Endothelial cell of umbilical vein (primary cell): ENCODE results near the gene CDK6. TPM values are rescaled to one million over a fixed set of nuclear protein-coding genes. Genes with fewer than 3 reads are reported as not detected.

Experiments used
- BruUV-seq: library from RNA; stranded (reverse); fragments of 400-500 nt; replicated peaks from 2 replicates; lab custom pipeline; 2021; lab: Mats Ljungman, UMichigan
- CTCF ChIA-PET: fragments of 300-600, 350-600 bp; sonication (Branson Sonifier 250); formaldehyde crosslinking; loops from one replicate; lab custom pipeline; 2021; ENCODE audit warnings: antibody characterized with exemption, inconsistent platforms; lab: Charles Lee
- POLR2A ChIA-PET: fragments of 300-600, 350-600 bp; sonication (Branson Sonifier 250); formaldehyde crosslinking; loops from one replicate; lab custom pipeline; 2021; ENCODE audit warnings: antibody characterized with exemption, inconsistent platforms; lab: Charles Lee
- DNase-seq: peaks from one replicate; pipeline ENCODE4 v3.0.0-alpha.2; 2011; ENCODE audit warnings: low read depth, low spot score
- FAIRE-seq: peaks from 2 replicates; lab custom pipeline; 2011; peaks lifted over from hg19 to GRCh38; lab: Jason Lieb, UNC
- H2AFZ ChIP-seq: 2 replicates; pipeline ENCODE4 v1.6.0; 2012; ENCODE audit warnings: low read depth, low read length, control low read depth, inconsistent platforms
- H3K27ac ChIP-seq: 2 replicates; pipeline ENCODE4 v1.5.1; 2011; ENCODE audit warnings: low read depth, mild to moderate bottlenecking, control low read depth, low read length, moderate library complexity; ENCODE audit not compliant: insufficient read depth
- H3K27me3 ChIP-seq, 2 experiments: 2 replicates each; pipeline versions ENCODE4 v1.6.0 to v1.6.1; 2011; ENCODE audit warnings: low read length in 2 of 2, mixed read lengths in 1 of 2; ENCODE audit not compliant: control insufficient read depth in 2 of 2, insufficient read depth in 2 of 2
- H3K36me3 ChIP-seq, 2 experiments: 2 replicates in 1 of 2; 3 replicates in 1 of 2; pipeline ENCODE4 v1.5.1; 2011; ENCODE audit warnings: low read length in 2 of 2, mild to moderate bottlenecking in 1 of 2, moderate library complexity in 1 of 2; ENCODE audit not compliant: control insufficient read depth in 2 of 2, insufficient read depth in 2 of 2; ENCODE audit errors: extremely low read depth in 1 of 2
- H3K4me1 ChIP-seq: 3 replicates; pipeline ENCODE4 v1.5.1; 2011; ENCODE audit warnings: mild to moderate bottlenecking, low read length; ENCODE audit not compliant: control insufficient read depth, insufficient read depth; ENCODE audit errors: extremely low read depth
- H3K4me2 ChIP-seq: 2 replicates; pipeline ENCODE4 v1.6.1; 2011; ENCODE audit warnings: low read length, control low read depth, mixed read lengths; ENCODE audit not compliant: insufficient read depth
- H3K4me3 ChIP-seq, 3 experiments: fragments of 200-600 bp in 1 of 3; sonication (generic), shearing (Covaris generic) in 1 of 3; replicated peaks in 1 of 3; 2 replicates each; pipeline ENCODE4 v1.5.1; 2011 to 2016; ENCODE audit warnings: control low read depth in 3 of 3, low read length in 3 of 3, mild to moderate bottlenecking in 2 of 3, inconsistent platforms in 1 of 3, low read depth in 1 of 3, moderate library complexity in 1 of 3; ENCODE audit not compliant: insufficient read depth in 1 of 3
- H3K79me2 ChIP-seq: 2 replicates; pipeline ENCODE4 v1.6.0; 2012; ENCODE audit warnings: low read length, inconsistent platforms; ENCODE audit not compliant: control insufficient read depth, insufficient read depth
- H3K9ac ChIP-seq: replicated peaks from 2 replicates; pipeline ENCODE3; 2011; ENCODE audit warnings: low read length, control low read depth; ENCODE audit not compliant: insufficient read depth; ENCODE audit errors: extremely low read depth
- H3K9me1 ChIP-seq: replicated peaks from 3 replicates; pipeline ENCODE4 v1.6.0; 2011; ENCODE audit warnings: mild to moderate bottlenecking, low read length; ENCODE audit not compliant: control insufficient read depth, insufficient read depth; ENCODE audit errors: extremely low read depth
- H3K9me3 ChIP-seq: replicated peaks from 2 replicates; pipeline ENCODE4 v1.5.1; 2012; ENCODE audit warnings: low read length, inconsistent platforms; ENCODE audit not compliant: control insufficient read depth, insufficient read depth
- H4K20me1 ChIP-seq: replicated peaks from 2 replicates; pipeline ENCODE3; 2011; ENCODE audit warnings: mild to moderate bottlenecking, low read length; ENCODE audit not compliant: control insufficient read depth, insufficient read depth; ENCODE audit errors: extremely low read depth
- EZH2 ChIP-seq: IDR thresholded peaks from 2 replicates; pipeline ENCODE4 v1.6.1; 2012; ENCODE audit warnings: borderline replicate concordance, low read depth, mild to moderate bottlenecking, moderate library complexity, low read length, inconsistent platforms; ENCODE audit not compliant: severe bottlenecking
- FOS ChIP-seq: IDR thresholded peaks from 2 replicates; pipeline ENCODE4 v1.6.1; 2011; ENCODE audit warnings: mild to moderate bottlenecking, low read length, moderate library complexity, borderline replicate concordance; ENCODE audit not compliant: insufficient read depth
- JUN ChIP-seq: IDR thresholded peaks from 2 replicates; pipeline ENCODE4 v1.6.1; 2011; ENCODE audit warnings: borderline replicate concordance, low read depth; ENCODE audit not compliant: insufficient read length, insufficient read depth
- MYC ChIP-seq: IDR thresholded peaks from one replicate; pipeline ENCODE4 v1.6.1; 2011; ENCODE audit warnings: mild to moderate bottlenecking, low read depth, low read length
- POLR2A ChIP-seq: IDR thresholded peaks from 2 replicates; pipeline ENCODE4 v1.6.1; 2012; ENCODE audit warnings: low read depth, mild to moderate bottlenecking, control low read depth, low read length
- POLR2AphosphoS5 ChIP-seq: IDR thresholded peaks from 2 replicates; pipeline ENCODE4 v1.6.1; 2012; ENCODE audit warnings: low read depth, mild to moderate bottlenecking, control low read depth, low read length, moderate library complexity; ENCODE audit not compliant: insufficient read depth
- dilution Hi-C: fragments of 300-500 bp; cut with MboI; formaldehyde crosslinking; loops from one replicate; pipeline ENCODE4 v1.15.0; 2019; ENCODE audit warnings: low sequenced_read_pairs; ENCODE audit not compliant: extremely low pct_ligation_motif_present
- intact Hi-C: fragments of 100-400 bp; cut with micrococcal nuclease; formaldehyde crosslinking; loops from one replicate; pipeline ENCODE4 v1.10.0; 2022
- polyA plus RNA-seq, 4 experiments: library from polyadenylated mRNA; depleted of rRNA in 3 of 4; stranded (reverse) in 3 of 4; unstranded in 1 of 4; fragments of >200 nt; gene quantifications; 2 replicates each; pipeline versions ENCODE4 v1.2.1 to v1.2.3, GENCODE V29; 2011 to 2012; ENCODE audit warnings: missing spikeins in 1 of 4
- total RNA-seq: library from RNA; stranded (reverse); gene quantifications from 2 replicates; pipeline ENCODE4 v1.2.3, GENCODE V29; 2021
- TF ChIP-seq, protein P1 (sequence below): IDR thresholded peaks from 2 replicates; pipeline ENCODE4 v1.6.1; 2011; ENCODE audit not compliant: insufficient read depth, insufficient read length
- TF ChIP-seq, protein P2 (sequence below), 2 donors: IDR thresholded peaks; 1 replicate in 1 of 2; 2 replicates in 1 of 2; pipeline ENCODE4 v1.5.1; 2011; ENCODE audit warnings: low read length in 2 of 2, mild to moderate bottlenecking in 2 of 2, moderate library complexity in 2 of 2, control low read depth in 1 of 2, inconsistent platforms in 1 of 2, low read depth in 1 of 2; ENCODE audit not compliant: insufficient read depth in 1 of 2; ENCODE audit errors: extremely low read depth in 1 of 2

Gene CDK6
- total and polyA plus RNA-seq, 2 donors (not counting 3 experiments of a cell fraction or from before 2014, with no cell fraction given), result 6.0 to 28.2 TPM

GRCh38 chr7:92681633-92682032 lies 154.7 kb downstream of the CDK6 start:
- FAIRE-seq (no peak), DNase-seq (no peak)
- H3K27ac ChIP-seq, result no peak overlapping the region
- ChIA-PET CTCF (no interaction called here), POLR2A (no interaction called here)
- no peaks in the 10 kb centered on the region for H3K79me2 ChIP-seq
- no peaks in the 10 kb centered on the region for H3K27me3 ChIP-seq
- H3K9ac ChIP-seq, result no peak overlapping the region
- intact Hi-C loops (no loop called here), dilution Hi-C loops (no loop called here)
- H3K9me1 ChIP-seq, result no peaks in the 10 kb centered on the region
- BruUV-seq, result no TSS peak
- no peak overlapping the region for H3K4me3 ChIP-seq
- no peaks in the 10 kb centered on the region for H3K9me3 ChIP-seq
- no peaks in the 10 kb centered on the region for H4K20me1 ChIP-seq
- TF ChIP-seq, protein P1, sequence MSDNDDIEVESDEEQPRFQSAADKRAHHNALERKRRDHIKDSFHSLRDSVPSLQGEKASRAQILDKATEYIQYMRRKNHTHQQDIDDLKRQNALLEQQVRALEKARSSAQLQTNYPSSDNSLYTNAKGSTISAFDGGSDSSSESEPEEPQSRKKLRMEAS, result no peak
- TF ChIP-seq FOS, result no peak
- H3K36me3 ChIP-seq, result no peaks in the 10 kb centered on the region
- no peak overlapping the region for H3K4me2 ChIP-seq
- H3K4me1 ChIP-seq, result peaks cover 5% of the 10 kb centered on the region
- no peak overlapping the region for H2AFZ ChIP-seq

GRCh38 chr7:92680442-92680841 lies 155.9 kb downstream of the CDK6 start:
- Histone ChIP-seq H3K9me1 (no peaks in the 10 kb centered on the region), H3K27ac (no peak overlapping the region), H2AFZ (no peak overlapping the region), H3K4me3 (no peak overlapping the region), H3K4me1 (peaks cover 5% of the 10 kb centered on the region), H3K9ac (no peak overlapping the region), H3K36me3 (no peaks in the 10 kb centered on the region), H3K79me2 (no peaks in the 10 kb centered on the region), H3K9me3 (no peaks in the 10 kb centered on the region), H4K20me1 (no peaks in the 10 kb centered on the region), H3K4me2 (no peak overlapping the region), H3K27me3 (no peaks in the 10 kb centered on the region)
- BruUV-seq, result no TSS peak
- dilution Hi-C loops (no loop called here), intact Hi-C loops (no loop called here)
- ChIA-PET POLR2A (no interaction called here), CTCF (interaction anchor here (1.2 kb wide), 1 partner anchor 156 kb away, joined by 3 read pairs; the partner anchor contains the start of gene CDK6)
- no peak for FAIRE-seq
- no peak for DNase-seq
- no peak for TF ChIP-seq JUN
- TF ChIP-seq EZH2, result no peak
- TF ChIP-seq, protein P2, sequence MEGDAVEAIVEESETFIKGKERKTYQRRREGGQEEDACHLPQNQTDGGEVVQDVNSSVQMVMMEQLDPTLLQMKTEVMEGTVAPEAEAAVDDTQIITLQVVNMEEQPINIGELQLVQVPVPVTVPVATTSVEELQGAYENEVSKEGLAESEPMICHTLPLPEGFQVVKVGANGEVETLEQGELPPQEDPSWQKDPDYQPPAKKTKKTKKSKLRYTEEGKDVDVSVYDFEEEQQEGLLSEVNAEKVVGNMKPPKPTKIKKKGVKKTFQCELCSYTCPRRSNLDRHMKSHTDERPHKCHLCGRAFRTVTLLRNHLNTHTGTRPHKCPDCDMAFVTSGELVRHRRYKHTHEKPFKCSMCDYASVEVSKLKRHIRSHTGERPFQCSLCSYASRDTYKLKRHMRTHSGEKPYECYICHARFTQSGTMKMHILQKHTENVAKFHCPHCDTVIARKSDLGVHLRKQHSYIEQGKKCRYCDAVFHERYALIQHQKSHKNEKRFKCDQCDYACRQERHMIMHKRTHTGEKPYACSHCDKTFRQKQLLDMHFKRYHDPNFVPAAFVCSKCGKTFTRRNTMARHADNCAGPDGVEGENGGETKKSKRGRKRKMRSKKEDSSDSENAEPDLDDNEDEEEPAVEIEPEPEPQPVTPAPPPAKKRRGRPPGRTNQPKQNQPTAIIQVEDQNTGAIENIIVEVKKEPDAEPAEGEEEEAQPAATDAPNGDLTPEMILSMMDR (IDR thresholded peaks at IDR 0.05; ENCODE audit: extremely low read depth in 1 of 2, insufficient read depth in 1 of 2, low read depth in 1 of 2, low read length in 2 of 2), result no peak
- TF ChIP-seq MYC, result no peak
- no peak for TF ChIP-seq FOS
- no peak for TF ChIP-seq POLR2AphosphoS5
- TF ChIP-seq, protein P1, result no peak
- no peak for TF ChIP-seq POLR2A
